HG02798 (cell line): ENCODE results near the gene KDM6B.

Source experiments
- ATAC-seq: cut with Tn5 transposase; IDR thresholded peaks from one replicate; pipeline ENCODE4 v1.9.1; 2021; ENCODE audit warnings: mild to moderate bottlenecking; ENCODE audit not compliant: unreplicated experiment, poor library complexity

The KDM6B gene

DNA sequence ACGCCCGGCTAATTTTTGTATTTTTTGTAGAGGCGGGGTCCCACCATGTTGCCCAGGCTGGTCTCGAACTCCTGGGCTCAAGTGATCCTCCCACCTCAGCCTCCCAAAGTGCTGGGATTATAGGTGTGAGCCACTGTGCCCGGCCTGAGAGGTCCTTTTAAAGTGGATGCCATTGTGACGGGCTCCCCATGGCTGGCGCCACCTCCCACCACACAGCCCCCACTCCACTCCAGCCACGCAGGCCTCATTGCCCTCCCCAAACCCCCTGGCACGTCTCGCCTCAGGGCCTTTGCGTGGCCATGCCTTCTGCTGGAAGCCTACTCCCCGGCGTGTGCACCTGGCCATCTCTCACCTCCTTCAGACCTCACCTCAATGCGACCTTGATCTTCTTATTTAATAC, 11.9 kb upstream of the KDM6B start:
- no peak for ATAC-seq

DNA sequence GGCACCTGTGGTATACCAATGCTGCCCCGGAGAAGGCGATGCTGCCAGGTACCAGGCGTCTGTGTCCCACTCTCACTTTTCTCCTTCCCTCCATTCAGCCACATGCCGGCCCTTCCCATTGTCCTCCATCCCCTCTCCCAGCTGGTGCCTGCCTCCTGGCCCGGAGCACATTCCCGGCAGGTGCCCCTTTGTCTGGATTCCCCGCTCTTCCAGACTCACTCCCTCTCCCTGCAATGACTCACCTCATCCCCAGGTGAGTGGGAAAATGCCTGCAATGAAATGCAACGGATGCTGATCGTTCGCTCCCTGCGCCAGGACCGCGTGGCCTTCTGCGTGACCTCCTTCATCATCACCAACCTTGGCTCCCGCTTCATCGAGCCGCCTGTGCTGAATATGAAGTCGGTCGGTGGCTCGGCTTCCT, 10.4 kb upstream of the KDM6B start:
- ATAC-seq, result no peak

DNA sequence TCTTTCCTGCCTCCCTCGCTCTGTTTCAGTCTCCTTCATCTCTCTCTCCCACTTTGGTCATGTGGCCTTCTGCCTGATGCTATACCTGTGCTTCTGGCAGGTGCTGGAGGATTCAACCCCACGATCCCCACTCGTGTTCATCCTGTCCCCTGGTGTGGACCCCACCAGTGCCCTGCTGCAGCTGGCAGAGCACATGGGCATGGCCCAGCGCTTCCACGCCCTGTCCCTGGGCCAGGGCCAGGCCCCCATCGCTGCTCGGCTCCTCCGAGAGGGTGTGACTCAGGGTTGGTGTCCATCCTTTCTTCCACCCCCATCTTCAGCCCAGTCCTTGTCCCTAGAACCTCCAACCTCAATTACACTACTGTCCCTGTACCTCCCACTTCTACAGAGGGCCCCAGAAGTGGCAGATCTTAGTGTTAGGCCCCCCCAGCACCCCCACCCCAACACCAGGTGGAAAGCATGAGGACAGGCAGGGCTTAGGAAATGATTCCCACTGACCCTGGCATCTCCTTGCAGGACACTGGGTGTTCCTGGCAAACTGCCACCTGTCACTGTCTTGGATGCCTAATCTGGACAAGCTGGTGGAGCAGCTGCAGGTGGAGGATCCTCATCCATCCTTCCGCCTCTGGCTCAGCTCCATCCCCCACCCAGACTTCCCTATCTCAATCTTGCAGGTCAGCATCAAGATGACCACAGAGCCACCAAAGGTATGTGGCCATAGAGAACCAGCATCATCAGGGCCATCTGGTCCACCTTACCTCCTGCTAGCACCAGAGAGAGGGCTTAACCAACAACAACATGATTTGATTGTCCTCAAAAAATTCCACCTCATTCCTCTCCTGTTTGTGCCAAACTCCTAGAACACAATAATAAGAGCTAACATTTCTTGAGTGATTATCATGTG, 9.7 kb upstream of the KDM6B start:
- ATAC-seq, result no peak

DNA sequence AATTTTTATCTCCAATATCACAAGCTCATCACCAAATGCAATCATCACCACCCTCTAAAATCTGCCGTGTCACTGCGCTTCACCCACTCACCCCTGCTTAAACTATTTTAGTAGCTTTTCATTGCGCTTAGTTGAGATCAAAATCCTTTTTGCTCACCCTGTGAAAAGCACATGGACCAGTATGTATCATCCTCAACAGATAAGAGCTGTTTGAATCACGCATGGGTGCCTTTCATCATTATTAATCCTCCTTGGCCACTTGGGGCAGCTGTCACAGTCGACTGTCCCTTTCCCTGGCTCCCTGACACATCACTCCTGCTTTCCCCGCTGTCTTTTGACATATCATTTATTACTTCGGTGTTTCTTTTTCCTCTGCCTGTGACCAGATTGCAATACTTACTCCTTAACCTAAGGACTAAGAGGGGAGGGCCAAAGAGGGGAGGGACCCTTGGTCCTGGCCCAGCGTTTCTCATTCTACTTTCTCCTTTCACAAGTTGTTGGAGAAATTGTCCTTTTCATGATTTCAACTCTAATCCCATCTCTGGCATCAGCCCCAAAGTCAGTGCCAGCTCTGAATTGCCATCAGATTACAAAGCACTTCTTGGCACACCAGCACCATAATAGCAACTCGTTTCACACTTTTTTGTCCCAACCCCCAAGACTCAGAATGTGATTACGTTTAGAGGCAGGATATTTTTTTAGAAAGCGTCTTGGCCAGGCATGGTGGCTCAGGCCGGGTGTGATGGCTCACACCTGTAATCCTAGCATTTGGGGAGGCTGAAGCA, 8.6 kb upstream of the KDM6B start:
- no peak for ATAC-seq

DNA sequence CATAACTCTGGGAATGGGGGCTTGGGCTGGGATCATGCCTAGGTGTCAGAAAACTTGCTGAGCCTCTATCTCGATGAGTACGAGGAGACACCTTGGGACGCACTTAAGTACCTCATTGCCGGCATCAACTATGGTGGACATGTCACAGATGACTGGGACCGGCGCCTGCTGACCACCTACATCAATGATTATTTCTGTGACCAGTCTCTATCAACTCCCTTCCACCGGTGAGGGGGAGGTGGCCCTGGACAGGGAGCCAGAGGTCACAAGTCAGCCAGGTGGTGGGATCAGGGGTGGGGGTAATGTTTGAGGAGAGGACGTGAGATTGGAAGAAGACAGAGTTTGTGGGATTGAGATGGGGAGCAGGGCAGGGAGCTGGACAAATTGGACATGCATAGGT, 3.4 kb upstream of the KDM6B start:
- no peak for ATAC-seq

DNA sequence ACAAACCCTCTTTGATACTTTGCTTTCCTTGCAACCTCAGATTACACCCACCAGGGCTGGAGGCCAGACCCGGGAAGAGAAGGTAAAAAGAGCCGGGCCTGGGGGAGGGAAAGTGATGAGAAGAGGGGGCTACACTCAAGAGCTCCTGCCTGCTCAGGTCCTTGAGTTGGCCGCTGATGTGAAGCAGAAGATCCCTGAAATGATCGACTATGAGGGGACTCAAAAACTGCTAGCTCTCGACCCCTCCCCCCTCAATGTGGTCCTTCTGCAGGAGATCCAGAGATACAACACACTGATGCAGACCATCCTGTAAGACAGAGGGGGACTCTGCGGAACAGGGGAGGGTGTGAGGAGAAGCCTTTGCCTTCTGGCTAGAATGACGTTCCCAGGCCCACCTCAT, 2.8 kb upstream of the KDM6B start:
- no peak for ATAC-seq

DNA sequence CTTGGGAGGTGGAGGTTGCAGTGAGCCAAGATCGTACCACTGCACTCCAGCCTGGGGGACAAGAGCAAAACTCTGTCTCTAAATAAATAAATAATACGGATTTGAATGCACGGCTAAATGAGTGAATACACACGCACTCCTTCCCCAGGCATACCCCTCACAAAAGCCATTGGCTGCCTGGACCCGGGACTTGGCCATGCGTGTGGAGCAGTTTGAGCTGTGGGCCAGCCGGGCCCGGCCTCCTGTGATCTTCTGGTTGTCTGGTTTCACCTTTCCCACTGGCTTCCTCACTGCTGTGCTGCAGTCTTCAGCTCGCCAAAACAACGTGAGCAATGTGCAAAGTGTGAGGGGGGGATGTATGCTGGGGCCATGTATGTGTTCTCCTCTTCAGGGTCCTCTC, 1.6 kb upstream of the KDM6B start:
- ATAC-seq, result no peak

DNA sequence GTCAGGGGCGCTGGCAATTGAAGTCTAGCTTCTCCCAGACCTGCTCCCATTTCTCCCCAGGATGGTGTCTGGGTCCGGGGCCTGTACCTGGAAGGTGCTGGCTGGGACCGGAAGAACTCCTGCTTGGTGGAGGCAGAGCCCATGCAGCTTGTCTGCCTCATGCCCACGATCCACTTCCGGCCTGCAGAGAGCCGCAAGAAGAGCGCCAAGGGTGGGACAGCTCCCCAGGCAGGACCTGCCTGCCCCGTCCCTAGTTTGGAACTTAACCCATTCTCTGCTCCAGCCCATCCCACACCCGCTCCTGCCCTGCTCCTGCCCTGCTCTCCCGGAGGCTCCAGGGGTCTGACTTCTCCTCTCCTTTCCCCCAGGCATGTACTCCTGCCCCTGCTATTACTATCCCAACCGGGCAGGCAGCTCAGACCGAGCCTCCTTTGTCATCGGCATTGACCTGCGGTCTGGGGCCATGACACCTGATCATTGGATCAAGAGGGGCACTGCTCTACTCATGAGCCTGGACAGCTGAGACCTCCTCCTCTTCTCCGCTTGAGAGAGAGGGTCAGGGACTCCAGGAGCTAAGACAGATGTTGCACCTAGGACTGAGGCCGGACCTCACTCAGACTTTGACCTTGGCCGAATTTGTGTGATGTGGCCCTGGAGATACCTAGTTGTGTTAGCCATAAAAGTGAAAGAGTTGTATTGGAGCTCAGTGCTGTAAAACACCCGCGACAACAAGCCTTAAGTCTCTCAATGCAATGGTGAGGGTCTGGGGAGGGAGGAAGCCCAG, 814 bp upstream of the KDM6B start:
- ATAC-seq, result no peak

DNA sequence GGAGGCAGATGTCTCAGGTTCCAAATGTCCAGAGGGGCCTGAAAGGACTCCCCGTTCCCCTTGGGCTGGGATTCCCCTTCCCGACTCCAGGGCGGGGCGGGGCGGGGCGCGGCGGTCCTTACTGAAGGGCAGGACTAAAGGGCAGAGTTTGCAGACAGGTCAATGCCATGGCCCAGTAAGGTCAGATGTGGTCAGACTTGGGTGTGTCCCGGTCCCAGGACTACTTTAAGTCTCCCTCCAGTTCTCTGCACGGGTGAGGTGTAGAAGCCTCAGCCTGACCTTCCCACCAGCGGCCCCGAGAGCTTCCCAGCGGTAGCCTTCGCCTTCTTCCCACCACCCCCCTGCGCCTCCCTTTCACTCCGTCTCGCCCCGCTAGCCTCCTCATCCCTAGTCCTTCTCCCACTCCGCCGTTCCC, 532 bp downstream of the KDM6B start:
- ATAC-seq, result no peak

DNA sequence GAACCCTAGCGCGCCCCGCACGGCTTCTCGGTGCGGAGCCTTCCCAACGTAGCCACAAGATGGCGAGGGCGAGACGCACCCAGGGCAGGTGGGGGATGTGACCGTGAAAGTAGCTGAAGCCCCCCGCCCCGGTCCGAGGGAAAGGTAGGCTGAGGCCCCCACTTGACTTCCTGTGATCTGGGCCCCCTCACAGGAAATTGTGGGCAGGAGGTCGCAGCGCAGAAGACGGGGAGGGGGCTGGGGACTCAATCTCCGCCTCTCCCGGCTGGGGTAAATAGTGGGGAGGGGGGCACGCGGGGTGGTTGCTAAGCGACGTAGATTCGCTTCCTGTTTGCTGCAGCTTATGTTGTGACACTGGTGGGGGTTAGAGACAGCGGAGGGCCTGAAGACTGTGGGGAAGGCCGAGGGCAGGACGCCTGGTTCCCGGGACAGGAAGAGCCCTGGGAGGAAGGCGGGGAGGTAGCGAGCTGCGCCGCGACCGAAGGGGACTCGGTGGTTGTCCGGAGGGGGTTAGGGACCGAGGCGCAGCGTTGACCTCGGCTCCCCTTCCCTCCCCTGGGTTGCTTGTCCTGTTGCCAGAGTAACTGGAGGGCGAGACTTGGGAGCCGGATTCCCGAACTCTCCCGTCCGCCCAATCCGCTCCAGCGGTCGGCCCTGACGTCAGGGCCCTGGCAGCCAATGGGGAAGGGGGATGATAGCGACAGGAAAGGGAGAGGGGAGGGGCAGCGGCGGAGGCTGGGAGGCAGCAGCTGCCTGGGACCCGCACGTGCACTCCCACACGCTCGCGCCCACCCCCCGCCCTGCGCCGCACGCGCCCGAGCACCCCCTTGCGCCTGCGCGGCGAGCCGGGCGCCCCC, 1.2 kb downstream of the KDM6B start:
- peak; percentile 71 for ATAC-seq

DNA sequence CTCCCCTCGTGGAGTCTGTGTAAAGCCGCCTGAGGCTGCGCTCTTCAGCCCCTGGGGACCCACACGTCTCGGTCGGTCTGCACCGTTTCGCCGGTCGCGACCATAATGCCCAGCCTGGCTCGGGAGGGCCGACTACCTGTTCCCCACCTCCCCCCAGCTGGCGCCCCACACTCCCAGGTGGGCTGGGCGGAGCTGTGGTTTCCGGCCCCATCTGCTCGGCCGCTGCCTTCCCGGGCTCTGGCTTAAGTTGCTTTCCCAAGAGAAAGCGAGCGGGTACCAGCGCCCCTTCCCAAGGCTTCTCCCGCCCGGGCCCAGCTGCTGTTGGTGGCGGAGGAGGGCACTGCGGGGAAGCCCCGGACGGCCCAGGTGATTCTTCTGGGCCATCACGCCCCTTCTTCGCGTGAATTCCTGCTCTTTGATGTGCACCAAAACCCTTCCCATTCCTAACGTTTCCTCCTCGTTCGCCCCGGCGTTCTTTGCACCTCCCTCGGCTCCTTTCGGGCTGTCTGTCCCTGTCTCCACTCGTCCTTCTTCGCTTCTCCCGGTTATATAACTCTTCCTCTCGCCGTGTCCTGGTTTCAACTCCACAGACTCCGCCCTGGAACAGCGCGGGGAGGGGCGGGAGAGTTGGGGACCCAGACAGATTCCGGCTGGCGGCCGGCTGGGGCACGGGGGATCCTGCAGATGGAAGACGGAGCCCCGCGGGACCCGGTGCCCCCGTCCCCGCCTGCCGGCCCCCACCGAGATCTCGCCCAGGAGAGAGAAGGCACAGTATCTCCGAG, 2.0 kb downstream of the KDM6B start:
- no peak for ATAC-seq

DNA sequence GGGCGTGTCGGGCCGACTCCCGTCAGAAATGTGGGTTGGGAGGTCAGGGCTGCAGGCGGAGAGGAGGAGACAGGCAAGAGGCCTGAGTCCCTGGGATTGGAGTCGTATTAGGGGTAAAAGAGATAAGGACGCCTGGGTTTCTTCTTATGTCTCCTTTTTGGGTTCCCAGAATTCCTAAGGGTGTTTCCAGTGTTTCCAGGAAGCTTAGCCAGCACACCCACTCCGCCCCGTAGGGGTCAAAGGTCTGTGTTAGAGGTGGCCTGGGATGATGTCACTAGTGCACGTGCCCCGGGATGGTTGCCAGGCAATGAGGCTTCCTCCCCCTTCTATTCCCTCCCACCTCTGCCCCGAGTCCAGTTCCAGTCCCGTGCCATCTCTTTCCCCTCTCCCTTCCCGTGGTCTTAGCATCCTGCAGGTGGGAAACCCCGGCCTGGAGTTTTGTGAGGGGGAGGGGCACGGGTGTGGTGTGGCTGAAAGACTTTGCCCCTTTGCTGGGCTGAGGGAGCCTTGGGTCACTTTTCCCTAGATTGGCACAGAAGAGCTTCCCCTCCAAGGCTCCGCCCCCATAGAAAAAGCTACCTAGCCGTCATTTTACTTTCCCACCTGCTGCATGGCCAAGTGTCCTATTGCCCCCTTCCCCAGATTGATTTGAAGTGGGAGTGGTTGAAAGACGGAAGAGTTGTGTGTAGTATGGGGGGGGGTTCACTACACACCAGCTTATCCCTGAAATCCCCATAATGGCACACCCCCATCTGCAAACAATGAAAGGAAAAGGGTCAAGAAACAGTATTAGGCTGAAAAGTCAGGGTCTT, 2.8 kb downstream of the KDM6B start:
- no peak for ATAC-seq

DNA sequence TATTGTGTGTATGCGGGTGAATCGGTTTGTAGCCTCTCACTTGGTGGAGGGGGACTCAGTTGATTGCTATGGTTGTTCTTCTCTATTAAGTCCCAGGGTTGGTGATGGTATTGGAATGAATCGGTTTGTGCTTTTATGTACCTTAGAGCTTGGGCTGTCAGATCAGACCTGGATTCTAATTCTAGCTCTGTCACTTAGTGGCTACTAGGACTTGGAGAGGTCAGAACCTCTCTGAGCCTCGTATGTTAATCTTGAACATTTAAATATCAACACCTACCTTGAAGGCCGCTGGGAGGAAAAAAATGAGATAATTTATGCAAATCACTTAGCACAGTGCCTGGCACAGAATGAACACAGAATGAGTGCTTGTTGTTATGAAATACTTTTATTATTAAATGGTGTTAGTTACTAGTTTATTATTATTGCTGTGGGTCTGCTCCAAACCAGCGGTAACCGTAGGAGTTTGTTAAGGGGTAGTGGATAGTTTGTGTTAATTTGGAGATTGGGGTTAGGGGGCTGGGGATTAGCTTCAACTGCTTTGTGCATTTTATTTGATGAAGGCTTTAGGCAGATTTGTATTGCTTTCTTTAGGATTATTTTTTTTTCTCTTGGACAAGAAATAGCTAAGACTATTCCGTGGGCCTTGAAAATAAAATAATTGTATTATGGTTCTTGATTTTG, 3.5 kb downstream of the KDM6B start:
- no peak for ATAC-seq

DNA sequence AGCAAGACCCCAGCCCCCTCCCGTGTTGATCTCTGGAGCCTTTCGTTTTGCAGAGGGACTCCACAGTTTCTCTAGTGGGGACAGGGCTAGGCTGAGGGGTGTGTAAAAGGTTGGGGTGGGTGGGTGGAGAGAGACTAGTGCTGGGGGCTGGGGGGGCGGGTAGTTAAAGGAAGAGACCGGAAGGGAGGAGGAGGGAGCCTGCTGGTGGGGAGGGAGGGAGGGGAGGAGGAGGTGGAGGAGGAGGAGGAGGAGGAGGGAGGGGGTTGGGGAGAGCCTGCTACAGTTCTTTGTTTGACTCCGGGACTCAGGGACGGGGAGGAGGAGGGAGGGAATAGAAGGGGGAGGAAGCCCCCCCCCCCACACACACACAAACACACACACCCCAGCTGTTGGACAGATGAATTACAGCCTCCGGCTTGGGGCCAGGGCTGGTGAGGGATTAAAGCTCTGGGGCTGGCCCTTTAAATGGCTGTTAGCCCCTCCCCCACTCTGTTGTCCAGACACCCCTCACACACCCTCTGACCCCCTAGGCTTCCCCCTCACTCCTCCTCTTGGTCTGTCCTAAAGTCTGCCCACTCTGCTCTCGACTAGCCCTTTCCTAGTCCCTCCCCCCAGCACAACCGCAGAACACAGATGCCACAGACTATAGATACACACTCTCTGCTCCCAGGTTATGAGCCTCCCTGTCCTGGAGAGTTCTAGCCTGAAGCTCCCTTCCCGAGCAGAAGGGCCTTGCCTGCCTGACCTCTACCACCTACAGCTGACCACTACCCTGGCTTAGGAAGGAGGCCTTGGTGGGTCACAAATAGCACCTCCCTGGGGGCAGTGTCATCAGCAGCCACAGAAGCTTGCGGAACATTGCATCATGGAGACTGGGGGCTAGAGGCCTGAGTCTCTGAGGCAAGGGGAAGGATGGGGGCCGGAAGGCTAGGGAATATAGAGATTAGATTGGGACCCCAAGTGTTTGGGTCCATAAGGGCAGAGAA, 4.4 kb downstream of the KDM6B start:
- ATAC-seq, result no peak

DNA sequence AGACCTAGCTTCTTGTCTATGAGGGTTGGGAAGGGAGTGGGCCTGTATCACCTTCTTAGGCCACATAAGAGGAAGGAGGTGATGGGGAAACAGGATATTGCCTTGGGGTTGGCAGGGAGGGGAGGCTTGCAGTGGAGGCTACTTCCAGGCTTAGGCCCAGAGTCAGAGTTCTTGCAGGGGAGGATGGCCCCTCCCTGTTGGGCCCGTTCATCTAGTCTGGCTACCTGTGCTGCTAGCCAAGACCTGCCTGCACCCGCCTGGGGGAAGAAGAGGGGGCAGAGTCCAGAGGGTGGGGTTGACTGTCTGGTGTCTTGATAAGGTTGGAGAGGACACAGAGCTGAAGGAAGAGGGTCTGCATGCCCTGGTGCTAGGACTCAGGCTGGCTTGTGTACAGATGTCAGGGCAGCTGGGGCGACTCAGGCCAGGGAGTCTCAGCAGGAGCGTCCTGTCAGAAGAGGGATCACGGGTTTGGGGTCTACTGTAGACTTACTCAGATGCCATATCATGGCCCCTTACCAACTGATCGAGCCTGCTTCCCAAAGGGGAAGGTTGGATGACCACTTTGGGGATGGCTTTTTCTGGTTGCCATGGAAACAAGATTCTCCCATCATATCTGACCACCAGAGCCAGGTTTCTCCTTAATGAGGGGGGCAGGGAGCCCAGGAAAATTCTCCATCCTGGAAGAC, 5.3 kb downstream of the KDM6B start:
- no peak for ATAC-seq

DNA sequence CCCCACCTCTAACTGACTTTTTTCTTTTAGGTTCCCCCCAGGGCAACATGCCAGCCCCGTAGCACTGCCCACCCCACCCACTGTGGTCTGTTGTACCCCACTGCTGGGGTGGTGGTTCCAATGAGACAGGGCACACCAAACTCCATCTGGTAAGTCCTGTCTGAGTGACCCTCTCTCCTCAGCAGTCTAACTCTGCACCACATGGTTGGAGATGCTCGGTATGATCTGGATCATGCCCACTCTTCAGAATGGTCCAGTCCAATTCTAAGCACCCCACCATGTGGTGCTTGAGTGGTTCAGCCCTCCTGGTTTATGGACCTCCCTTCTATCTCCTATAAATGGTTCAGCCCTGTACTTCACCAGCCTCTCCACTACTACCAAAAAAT, 5.9 kb downstream of the KDM6B start:
- ATAC-seq, result no peak
